GM12891 (cell line): Measurements from ENCODE around the gene DOP1B.

ENCODE experiments used
- PAX5 ChIP-seq: IDR thresholded peaks from 2 replicates; pipeline ENCODE4 v1.6.1; 2011; ENCODE audit warnings: low read length, moderate library complexity, mild to moderate bottlenecking; ENCODE audit not compliant: insufficient read depth, severe bottlenecking
- POLR2A ChIP-seq: IDR thresholded peaks from 2 replicates; pipeline ENCODE4 v1.6.1; 2011; ENCODE audit warnings: low read depth, low read length, control low read depth
- POLR2AphosphoS5 ChIP-seq: IDR thresholded peaks from 2 replicates; pipeline ENCODE4 v1.6.1; 2011; ENCODE audit warnings: low read depth, low read length, control low read depth
- SPI1 ChIP-seq: IDR thresholded peaks from 2 replicates; pipeline ENCODE4 v1.6.1; 2011; ENCODE audit warnings: low read depth, low read length, control low read depth
- TAF1 ChIP-seq: IDR thresholded peaks from 2 replicates; pipeline ENCODE4 v1.6.1; 2011; ENCODE audit warnings: low read depth, low read length, control low read depth

DNA sequence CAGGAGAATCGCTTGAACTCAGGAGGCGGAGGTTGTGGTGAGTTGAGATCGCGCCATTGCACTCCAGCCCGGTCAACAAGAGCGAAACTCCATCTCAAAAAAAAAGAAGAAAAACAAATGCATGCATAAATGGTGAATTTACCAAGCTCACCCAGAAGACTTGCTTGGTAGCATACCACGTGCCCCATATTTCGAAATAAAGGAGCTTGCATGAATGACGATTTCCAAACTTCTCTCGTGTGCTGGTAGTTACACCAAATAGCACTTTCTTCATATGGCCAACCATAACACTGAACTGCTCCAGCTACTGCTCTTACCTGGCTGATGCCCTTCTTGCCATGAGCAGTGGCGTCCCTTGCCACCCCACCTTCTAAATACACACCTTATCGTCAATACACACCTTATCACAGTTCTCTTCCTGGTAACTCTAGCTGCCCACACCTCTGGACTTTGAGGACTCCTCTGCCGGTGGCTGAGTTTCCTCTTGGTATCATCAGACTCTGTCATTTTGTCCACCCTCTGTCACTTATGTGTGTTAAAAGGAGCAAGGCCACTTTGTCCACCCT, 2.8 kb downstream of the DOP1B start:
- no peak for TF ChIP-seq POLR2A
- TF ChIP-seq POLR2AphosphoS5: no peak
- TF ChIP-seq TAF1: no peak
- no peak for TF ChIP-seq PAX5
- no peak for TF ChIP-seq SPI1
